Ishikawa (cell line): ENCODE results near the gene ARL10.

ENCODE experiments used
- CEBPB ChIP-seq: IDR thresholded peaks from 2 replicates; pipeline ENCODE4 v1.6.1; 2012
- CREB1 ChIP-seq: IDR thresholded peaks from 2 replicates; pipeline ENCODE4 v1.6.1; 2012; ENCODE audit warnings: low read depth
- EGR1 ChIP-seq: IDR thresholded peaks from 2 replicates; pipeline ENCODE4 v1.6.1; 2012
- EP300 ChIP-seq: IDR thresholded peaks from 2 replicates; pipeline ENCODE4 v1.6.1; 2012; ENCODE audit warnings: borderline replicate concordance
- FOXM1 ChIP-seq: IDR thresholded peaks from 2 replicates; pipeline ENCODE4 v1.6.1; 2012; ENCODE audit warnings: low read depth, borderline replicate concordance
- MAX ChIP-seq: IDR thresholded peaks from 2 replicates; pipeline ENCODE4 v1.6.1; 2012
- NFIC ChIP-seq: IDR thresholded peaks from 2 replicates; pipeline ENCODE4 v1.6.1; 2012
- RAD21 ChIP-seq: IDR thresholded peaks from 2 replicates; pipeline ENCODE4 v1.6.1; 2012; ENCODE audit warnings: low read depth
- REST ChIP-seq: IDR thresholded peaks from 2 replicates; pipeline ENCODE4 v1.6.1; 2012; ENCODE audit warnings: low read depth, mild to moderate bottlenecking
- TAF1 ChIP-seq: IDR thresholded peaks from 2 replicates; pipeline ENCODE4 v1.6.1; 2012; ENCODE audit warnings: low read depth, mild to moderate bottlenecking
- TCF12 ChIP-seq: IDR thresholded peaks from 2 replicates; pipeline ENCODE4 v1.6.1; 2012; ENCODE audit warnings: low read depth
- TEAD4 ChIP-seq: IDR thresholded peaks from 2 replicates; pipeline ENCODE4 v1.6.1; 2012
- YY1 ChIP-seq: IDR thresholded peaks from 2 replicates; pipeline ENCODE4 v1.6.1; 2012; ENCODE audit warnings: low read depth
- ZBTB7A ChIP-seq: IDR thresholded peaks from 2 replicates; pipeline ENCODE4 v1.6.1; 2012; ENCODE audit warnings: low read depth
- TF ChIP-seq, protein P1 (sequence below): IDR thresholded peaks from 2 replicates; pipeline ENCODE4 v1.6.1; 2012

ARL10 gene

DNA sequence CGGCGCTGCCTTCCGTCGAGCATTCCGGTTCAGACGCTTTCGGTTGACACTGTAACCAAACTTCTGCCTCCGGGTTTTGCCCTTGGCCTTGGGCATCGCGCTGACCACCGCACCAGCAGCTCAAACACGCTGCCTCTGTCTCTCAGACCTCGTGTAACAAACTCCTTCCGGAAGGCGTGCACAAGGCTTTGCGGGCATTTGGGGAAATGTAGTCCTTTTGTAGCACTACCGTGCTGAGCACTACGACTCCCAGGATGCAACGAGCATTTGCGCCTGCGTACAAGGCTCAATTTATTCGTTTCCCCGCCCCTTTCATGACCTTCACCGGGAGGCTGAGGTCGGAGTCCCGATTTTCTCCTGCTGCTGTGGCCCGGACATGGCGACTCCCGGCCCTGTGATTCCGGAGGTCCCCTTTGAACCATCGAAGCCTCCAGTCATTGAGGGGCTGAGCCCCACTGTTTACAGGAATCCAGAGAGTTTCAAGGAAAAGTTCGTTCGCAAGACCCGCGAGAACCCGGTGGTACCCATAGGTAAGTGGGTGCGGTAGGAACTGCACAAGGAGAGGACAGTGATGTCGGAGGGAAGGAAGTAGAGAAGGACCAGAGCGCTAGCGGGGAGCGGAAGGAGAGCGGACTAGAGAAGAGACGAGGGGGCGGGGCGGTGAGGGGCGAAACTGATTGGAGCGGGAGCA, 23.3 kb downstream of the ARL10 start, which contains the start of the genes HIGD2A and NOP16:
TSS of gene HIGD2A (plus strand) at position 308 of the 691 bp plus-strand sequence. CDS start at position 377, 69 bp downstream.
TSS of gene NOP16 (minus strand) at position 155 of the 691 bp plus-strand sequence. CDS start at position 96, 59 bp downstream.
- TF ChIP-seq TAF1 (peak; percentile 66), YY1 (peak; percentile 76), RAD21 (no peak), NFIC (0 out of 2 replicates have a peak, but pooled peaks have one; percentile 20), REST (no peak), TCF12 (peak; percentile 79), EP300 (peak; percentile 44; the same call in 1 of the 2 replicates), MAX (peak; percentile 99)
- TF ChIP-seq, protein P1, sequence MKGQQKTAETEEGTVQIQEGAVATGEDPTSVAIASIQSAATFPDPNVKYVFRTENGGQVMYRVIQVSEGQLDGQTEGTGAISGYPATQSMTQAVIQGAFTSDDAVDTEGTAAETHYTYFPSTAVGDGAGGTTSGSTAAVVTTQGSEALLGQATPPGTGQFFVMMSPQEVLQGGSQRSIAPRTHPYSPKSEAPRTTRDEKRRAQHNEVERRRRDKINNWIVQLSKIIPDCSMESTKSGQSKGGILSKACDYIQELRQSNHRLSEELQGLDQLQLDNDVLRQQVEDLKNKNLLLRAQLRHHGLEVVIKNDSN: peak; percentile 69

DNA sequence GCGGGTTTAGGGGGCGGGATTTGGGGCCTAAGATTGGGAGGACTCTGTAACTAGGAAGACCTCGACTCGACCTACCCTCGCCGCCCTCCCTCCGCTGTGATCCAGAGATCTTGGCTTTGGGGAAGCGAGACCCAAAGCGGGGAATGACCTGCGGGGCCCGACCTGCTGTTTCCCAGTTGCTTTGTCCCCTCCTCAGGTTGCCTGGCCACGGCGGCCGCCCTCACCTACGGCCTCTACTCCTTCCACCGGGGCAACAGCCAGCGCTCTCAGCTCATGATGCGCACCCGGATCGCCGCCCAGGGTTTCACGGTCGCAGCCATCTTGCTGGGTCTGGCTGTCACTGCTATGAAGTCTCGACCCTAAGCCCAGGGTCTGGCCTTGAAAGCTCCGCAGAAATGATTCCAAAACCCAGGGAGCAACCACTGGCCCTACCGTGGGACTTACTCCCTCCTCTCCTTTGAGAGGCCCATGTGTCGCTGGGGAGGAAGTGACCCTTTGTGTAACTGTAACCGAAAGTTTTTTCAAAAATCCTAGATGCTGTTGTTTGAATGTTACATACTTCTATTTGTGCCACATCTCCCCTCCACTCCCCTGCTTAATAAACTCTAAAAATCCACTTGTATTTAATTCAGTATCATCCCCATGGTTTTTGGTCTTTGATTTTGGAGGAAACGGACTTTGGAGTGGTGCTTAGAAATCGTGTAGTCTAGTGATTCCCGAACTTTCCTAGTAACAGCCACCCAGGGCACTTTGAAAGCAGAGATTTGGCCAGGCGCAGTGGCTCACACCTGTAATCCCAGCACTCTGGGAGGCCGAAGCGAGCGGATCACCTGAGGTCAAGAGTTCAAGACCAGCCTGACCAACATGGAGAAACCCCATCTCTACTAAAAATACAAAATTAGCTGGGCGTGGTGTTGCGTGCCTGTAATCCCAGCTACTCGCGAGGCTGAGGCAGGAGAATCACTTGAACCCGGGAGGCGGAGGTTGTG, 24.1 kb downstream of the ARL10 start:
- peak; percentile 3; the same call in 1 of the 2 replicates for TF ChIP-seq EP300
- no peak for TF ChIP-seq TEAD4
- TF ChIP-seq NFIC: no peak
- no peak for TF ChIP-seq ZBTB7A
- peak; percentile 86 for TF ChIP-seq YY1
- TF ChIP-seq TAF1: no peak
- no peak for TF ChIP-seq FOXM1
- no peak for TF ChIP-seq REST
- TF ChIP-seq CEBPB: no peak
- 0 out of 2 replicates have a peak, but pooled peaks have one; percentile 0 for TF ChIP-seq TCF12
- no peak for TF ChIP-seq EGR1
- TF ChIP-seq, protein P1: no peak
- TF ChIP-seq MAX: no peak
- no peak for TF ChIP-seq RAD21
- TF ChIP-seq CREB1: no peak

- TF ChIP-seq EP300: no peak
- no peak for TF ChIP-seq NFIC
- TF ChIP-seq, protein P1: no peak
- no peak for TF ChIP-seq CEBPB
- no peak for TF ChIP-seq CREB1
- no peak for TF ChIP-seq EGR1
- no peak for TF ChIP-seq TEAD4
- TF ChIP-seq FOXM1: no peak
- TF ChIP-seq REST: no peak
- no peak for TF ChIP-seq ZBTB7A
These were observed 26.2 kb downstream of the ARL10 start for GRCh38 chr5:176391479-176391878.
